Measurements from ENCODE around the gene IFNAR1. TPM values are rescaled to one million over a fixed set of nuclear protein-coding genes. Genes with fewer than 3 reads are reported as not detected.
A peak's percentile ranks its signal among the peaks of the same experiment; 100 is the strongest.
"Not testable (repeated sequence)": the region's sequence is repeated elsewhere in the genome, so short reads cannot be mapped to it uniquely, and the experiment has no call there.

The IFNAR1 gene
- polyA plus RNA-seq, 2 of the 4 experiments (the other 2 are of a cell fraction), result 14.1 to 14.2 TPM

DNA sequence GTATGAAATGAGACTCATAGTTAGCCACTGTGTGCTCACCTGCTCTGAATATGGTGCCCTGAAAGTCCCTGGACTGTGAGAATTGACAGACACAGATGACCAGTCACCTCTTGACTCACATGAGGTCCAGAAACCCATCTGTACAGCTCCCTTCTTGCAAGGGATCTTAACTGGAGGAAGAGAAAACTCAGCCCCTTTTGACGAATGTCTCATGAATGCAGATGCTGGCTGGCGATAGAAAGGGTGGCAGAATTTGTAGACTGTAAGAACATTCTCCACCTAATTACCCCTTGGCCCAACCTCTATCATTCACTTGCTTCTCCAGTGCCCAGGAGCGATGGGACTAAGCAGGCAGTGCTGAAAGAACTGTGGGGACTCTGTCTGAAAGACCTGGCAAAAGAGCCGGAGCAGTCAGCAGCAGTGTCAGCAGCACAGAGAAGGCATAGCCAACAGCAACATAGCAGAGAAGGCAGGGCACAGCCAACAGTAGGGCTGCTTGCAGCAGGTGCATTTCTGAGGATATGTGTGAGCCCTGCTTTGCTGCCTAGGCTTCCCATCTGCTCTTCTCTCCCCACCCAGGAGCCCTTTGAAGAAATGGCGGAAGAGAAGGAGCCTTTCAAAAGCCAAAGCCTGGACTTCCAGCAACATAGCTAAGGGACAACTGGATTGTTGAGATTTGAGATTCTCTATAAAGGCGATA, 52.6 kb downstream of the IFNAR1 start:
- ATAC-seq (no peak), DNase-seq (ENCODE audit: low read depth in 1 of 2, low spot score in 1 of 2) (no peak), FAIRE-seq (no peak)
- POLR2A ChIA-PET, result interaction anchor here (0.6 kb wide), 1 partner anchor 59 kb away, joined by 3 read pairs; no protein-coding TSS in a partner anchor
- no peak for TF ChIP-seq HOXB5 (CRISPR knock-in tag; IDR thresholded peaks at IDR 0.05)
- H3K4me2 ChIP-seq, result no peak overlapping the region
- 91% methylated on average over 5 of the region's 6 CpGs for WGBS (ENCODE audit: missing lambda C conversion rate)
- no peaks in the 10 kb centered on the region for H3K9me3 ChIP-seq
- H3K4me3 ChIP-seq, result no peak overlapping the region
- CTCF ChIA-PET, result interaction anchor here (1.0 to 4.4 kb wide), 5 partner anchors 9 to 180 kb away, joined by 3 to 28 read pairs (median 4); no protein-coding TSS in a partner anchor
- peaks cover 35% of the 10 kb centered on the region for H3K4me1 ChIP-seq
- 0 out of 6 replicates have a peak overlapping the region, but pooled peaks of 1 of the 2 experiments have one; percentile 5 for H3K27ac ChIP-seq

GRCh38 chr21:33378081-33378480, 53.3 kb downstream of the IFNAR1 start:
- ChIA-PET POLR2A (no interaction called here), CTCF (interaction anchor here (1.0 to 4.4 kb wide), 4 partner anchors 9 to 178 kb away, joined by 3 to 28 read pairs (median 4); no protein-coding TSS in a partner anchor)
- TF ChIP-seq ZSCAN20 (CRISPR knock-in tag; IDR thresholded peaks at IDR 0.05), result no peak
- no peak for TF ChIP-seq HOXB13 (CRISPR knock-in tag; IDR thresholded peaks at IDR 0.05; ENCODE audit: low read depth)
- TF ChIP-seq RFX5 (IDR thresholded peaks at IDR 0.05), result no peak
- no peak for TF ChIP-seq RAD21 (conservative IDR thresholded peaks at IDR 0.05 in 1 of 2, IDR thresholded peaks at IDR 0.05 in 1 of 2)
- no peak for TF ChIP-seq ATOH8 (CRISPR knock-in tag; IDR thresholded peaks at IDR 0.05; ENCODE audit: low read depth)
- TF ChIP-seq JUNB (IDR thresholded peaks at IDR 0.05), result no peak
- no peak for TF ChIP-seq FOSB (CRISPR knock-in tag; IDR thresholded peaks at IDR 0.05)
- TF ChIP-seq POLR2A (IDR thresholded peaks at IDR 0.05; ENCODE audit: low read length), result no peak
- TF ChIP-seq RNF2 (IDR thresholded peaks at IDR 0.05; ENCODE audit: borderline replicate concordance, low read depth), result no peak
- no peak for TF ChIP-seq JUN (IDR thresholded peaks at IDR 0.05)
- TF ChIP-seq FOXS1 (CRISPR knock-in tag; IDR thresholded peaks at IDR 0.05), result no peak
- TF ChIP-seq HMGXB4 (CRISPR knock-in tag; IDR thresholded peaks at IDR 0.05; ENCODE audit: borderline replicate concordance), result no peak
- TF ChIP-seq, protein P1, sequence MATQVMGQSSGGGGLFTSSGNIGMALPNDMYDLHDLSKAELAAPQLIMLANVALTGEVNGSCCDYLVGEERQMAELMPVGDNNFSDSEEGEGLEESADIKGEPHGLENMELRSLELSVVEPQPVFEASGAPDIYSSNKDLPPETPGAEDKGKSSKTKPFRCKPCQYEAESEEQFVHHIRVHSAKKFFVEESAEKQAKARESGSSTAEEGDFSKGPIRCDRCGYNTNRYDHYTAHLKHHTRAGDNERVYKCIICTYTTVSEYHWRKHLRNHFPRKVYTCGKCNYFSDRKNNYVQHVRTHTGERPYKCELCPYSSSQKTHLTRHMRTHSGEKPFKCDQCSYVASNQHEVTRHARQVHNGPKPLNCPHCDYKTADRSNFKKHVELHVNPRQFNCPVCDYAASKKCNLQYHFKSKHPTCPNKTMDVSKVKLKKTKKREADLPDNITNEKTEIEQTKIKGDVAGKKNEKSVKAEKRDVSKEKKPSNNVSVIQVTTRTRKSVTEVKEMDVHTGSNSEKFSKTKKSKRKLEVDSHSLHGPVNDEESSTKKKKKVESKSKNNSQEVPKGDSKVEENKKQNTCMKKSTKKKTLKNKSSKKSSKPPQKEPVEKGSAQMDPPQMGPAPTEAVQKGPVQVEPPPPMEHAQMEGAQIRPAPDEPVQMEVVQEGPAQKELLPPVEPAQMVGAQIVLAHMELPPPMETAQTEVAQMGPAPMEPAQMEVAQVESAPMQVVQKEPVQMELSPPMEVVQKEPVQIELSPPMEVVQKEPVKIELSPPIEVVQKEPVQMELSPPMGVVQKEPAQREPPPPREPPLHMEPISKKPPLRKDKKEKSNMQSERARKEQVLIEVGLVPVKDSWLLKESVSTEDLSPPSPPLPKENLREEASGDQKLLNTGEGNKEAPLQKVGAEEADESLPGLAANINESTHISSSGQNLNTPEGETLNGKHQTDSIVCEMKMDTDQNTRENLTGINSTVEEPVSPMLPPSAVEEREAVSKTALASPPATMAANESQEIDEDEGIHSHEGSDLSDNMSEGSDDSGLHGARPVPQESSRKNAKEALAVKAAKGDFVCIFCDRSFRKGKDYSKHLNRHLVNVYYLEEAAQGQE (IDR thresholded peaks at IDR 0.05), result no peak
- no peak for TF ChIP-seq CEBPB (IDR thresholded peaks at IDR 0.05)
- 91% methylated on average over 9 of the region's 9 CpGs for WGBS (ENCODE audit: missing lambda C conversion rate)
- no peak overlapping the region for H3K4me2 ChIP-seq
- H3K4me3 ChIP-seq, result no peak overlapping the region
- H3K27ac ChIP-seq, result no peak overlapping the region
- no peaks in the 10 kb centered on the region for H3K9me3 ChIP-seq
- ATAC-seq (no peak), FAIRE-seq (no peak), DNase-seq (ENCODE audit: low read depth in 1 of 2, low spot score in 1 of 2) (no peak)
- peaks cover 42% of the 10 kb centered on the region for H3K4me1 ChIP-seq

- CTCF ChIA-PET, result interaction anchor here (0.6 to 4.0 kb wide), 4 partner anchors 19 to 66 kb away, joined by 4 to 25 read pairs (median 4); no protein-coding TSS in a partner anchor
- DNase-seq (ENCODE audit: low read depth in 1 of 2, low spot score in 1 of 2), result peak in 1 of 2 experiments; percentile 46
Observed at GRCh38 chr21:33379934-33380333, 55.2 kb downstream of the IFNAR1 start.

More at GRCh38 chr21:33379934-33380333, 55.2 kb downstream of the IFNAR1 start:
- Histone ChIP-seq H3K27ac (peak overlapping the region; percentile 71 to 83), H3K4me1 (peaks cover 39% of the 10 kb centered on the region), H3K4me2 (peak overlapping the region; percentile 61)
- H3K4me3 ChIP-seq, FAIRE-seq, POLR2A ChIA-PET, H3K9me3 ChIP-seq: not testable (repeated sequence)
- TF ChIP-seq HOXB5 (CRISPR knock-in tag; IDR thresholded peaks at IDR 0.05), result 0 out of 2 replicates have a peak, but pooled peaks have one; percentile 43
- TF ChIP-seq CEBPB (IDR thresholded peaks at IDR 0.05), result peak in 1 of 2 experiments; percentile 47; a peak in 1 of 4 replicates
- TF ChIP-seq HEYL (CRISPR knock-in tag; IDR thresholded peaks at IDR 0.05), result 0 out of 2 replicates have a peak, but pooled peaks have one; percentile 27
- TF ChIP-seq EHF (CRISPR knock-in tag; IDR thresholded peaks at IDR 0.05), result peak; percentile 42; the same call in 1 of the 2 replicates
- ATAC-seq, result peak in 1 of 2 experiments; percentile 57; a peak in 3 of 6 replicates
- 11% methylated on average over 1 of the region's 1 CpG for WGBS (ENCODE audit: missing lambda C conversion rate)
